Left ventricle myocardium inferior (tissue), 1 donor: ENCODE data around the gene RAF1. TPM values are rescaled to one million over a fixed set of nuclear protein-coding genes. Genes with fewer than 3 reads are reported as not detected.
A peak's percentile ranks its signal among the peaks of the same experiment; 100 is the strongest.

Source experiments
- DNase-seq: peaks from one replicate; pipeline ENCODE4 v3.0.0-alpha.2; 2020
- H3K27ac ChIP-seq: fragments of 200-600 bp; replicated peaks from 2 replicates; pipeline ENCODE4 v1.8.0; 2021
- H3K27me3 ChIP-seq: fragments of 200-600 bp; 2 replicates; pipeline ENCODE4 v1.8.0; 2021; ENCODE audit warnings: low read depth
- H3K36me3 ChIP-seq: fragments of 200-600 bp; 2 replicates; pipeline ENCODE4 v1.8.0; 2021
- H3K4me1 ChIP-seq: fragments of 200-600 bp; 2 replicates; pipeline ENCODE4 v1.8.0; 2021
- H3K4me3 ChIP-seq: fragments of 200-600 bp; 2 replicates; pipeline ENCODE4 v1.8.0; 2021; ENCODE audit warnings: mild to moderate bottlenecking, moderate library complexity
- H3K9me3 ChIP-seq: fragments of 200-600 bp; replicated peaks from 2 replicates; pipeline ENCODE4 v1.8.0; 2021
- CTCF ChIP-seq: fragments of 200-600 bp; IDR thresholded peaks from 2 replicates; pipeline ENCODE4 v1.8.0; 2021; ENCODE audit warnings: antibody characterized with exemption, mild to moderate bottlenecking, borderline replicate concordance
- intact Hi-C: fragments of 100-400 bp; cut with micrococcal nuclease; formaldehyde crosslinking; loops from one replicate; pipeline ENCODE4 v1.11.0; 2022
- total RNA-seq: library from RNA; stranded (reverse); fragmentation: NEBNext Ultra II Directional; extraction: Animal tissue kit (Norgen Biotek cat#: 25700); gene quantifications from one replicate; pipeline ENCODE4 v1.2.1, GENCODE V29; 2021
- donor health status: DM: no; HTN: yes; CAD: no; lungs with severe emphysema.

Gene RAF1
- total RNA-seq, 1 donor from 2014 or later = 137 TPM

GRCh38 chr3:12591997-12592715 lies 71.8 kb downstream of the RAF1 start:
- no peaks in the 10 kb centered on the region for H3K9me3 ChIP-seq
- intact Hi-C loops = no loop called here
- H3K4me3 ChIP-seq = no peak overlapping the region
- H3K4me1 ChIP-seq = peaks cover 80% of the 10 kb centered on the region
- no peak for TF ChIP-seq CTCF
- H3K27ac ChIP-seq = peak overlapping the region; percentile 79
- no peaks in the 10 kb centered on the region for H3K27me3 ChIP-seq
- peaks cover 88% of the 10 kb centered on the region for H3K36me3 ChIP-seq
- no peak for DNase-seq

- Histone ChIP-seq H3K27me3 (no peaks in the 10 kb centered on the region), H3K4me3 (no peak overlapping the region), H3K4me1 (peaks cover 85% of the 10 kb centered on the region), H3K9me3 (no peaks in the 10 kb centered on the region), H3K27ac (peak overlapping the region; percentile 79), H3K36me3 (peaks cover 85% of the 10 kb centered on the region)
- no peak for TF ChIP-seq CTCF
- DNase-seq = no peak
- intact Hi-C loops = no loop called here
These were observed 72.5 kb downstream of the RAF1 start for GRCh38 chr3:12591456-12591855.

GRCh38 chr3:12590096-12590495 lies 73.8 kb downstream of the RAF1 start:
- Histone ChIP-seq H3K4me3 (no peak overlapping the region), H3K4me1 (peaks cover 79% of the 10 kb centered on the region), H3K36me3 (peaks cover 85% of the 10 kb centered on the region), H3K27ac (peak overlapping the region; percentile 61), H3K27me3 (no peaks in the 10 kb centered on the region), H3K9me3 (no peaks in the 10 kb centered on the region)
- intact Hi-C loops = no loop called here
- TF ChIP-seq CTCF = no peak
- no peak for DNase-seq

DNA sequence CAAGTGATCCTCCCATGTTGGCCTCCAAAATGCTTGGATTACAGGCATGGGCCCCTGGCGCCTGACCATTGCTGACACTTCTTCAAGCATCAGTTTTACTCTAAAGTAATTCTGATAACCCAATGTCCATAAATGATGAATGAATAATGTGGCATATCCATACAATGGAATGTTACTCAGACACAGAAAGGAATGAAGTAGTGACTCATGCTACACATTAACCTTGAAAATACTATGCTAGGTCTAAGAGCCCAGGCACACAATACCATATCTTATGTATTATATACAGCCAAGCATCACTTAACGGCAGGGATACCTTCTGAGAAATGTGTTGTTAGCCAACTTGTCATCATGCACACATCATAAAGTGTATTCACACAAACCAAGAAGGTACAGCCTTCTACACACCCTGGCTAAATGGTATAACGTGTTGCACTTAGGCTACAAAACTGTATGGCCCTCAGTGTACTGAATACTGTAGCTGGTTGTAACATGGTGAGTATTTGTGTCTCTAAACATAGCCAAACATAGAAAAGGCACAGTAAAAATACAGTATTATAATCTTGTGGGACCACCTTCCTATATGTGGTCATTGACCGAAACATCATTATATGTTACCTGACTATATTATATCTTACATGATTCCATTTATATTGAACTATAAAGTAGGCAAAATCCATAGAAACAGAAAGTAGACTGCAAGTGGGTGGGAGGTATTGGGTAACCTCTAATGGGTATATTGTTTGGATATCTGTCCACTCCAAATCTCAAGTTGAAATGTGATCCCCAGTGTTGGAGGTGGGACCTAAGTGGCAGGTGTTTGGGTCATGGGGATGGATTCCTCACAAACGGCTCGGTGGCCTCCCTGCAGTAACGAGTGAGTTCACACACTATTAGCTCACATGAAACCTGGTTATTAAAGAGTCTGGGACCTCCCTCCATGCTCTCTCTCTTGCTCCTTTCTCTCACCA lies 75.6 kb downstream of the RAF1 start:
- Histone ChIP-seq H3K36me3 (peaks cover 86% of the 10 kb centered on the region), H3K4me3 (no peak overlapping the region), H3K27ac (peak overlapping the region; percentile 61), H3K9me3 (no peaks in the 10 kb centered on the region), H3K4me1 (peaks cover 61% of the 10 kb centered on the region), H3K27me3 (no peaks in the 10 kb centered on the region)
- intact Hi-C loops = no loop called here
- no peak for TF ChIP-seq CTCF
- DNase-seq = no peak

- Histone ChIP-seq H3K27ac (peak overlapping the region; percentile 61), H3K4me1 (peaks cover 53% of the 10 kb centered on the region), H3K9me3 (no peaks in the 10 kb centered on the region), H3K36me3 (peaks cover 92% of the 10 kb centered on the region), H3K27me3 (no peaks in the 10 kb centered on the region), H3K4me3 (no peak overlapping the region)
- intact Hi-C loops = no loop called here
- no peak for DNase-seq
- TF ChIP-seq CTCF = no peak
These were observed 77.5 kb downstream of the RAF1 start for GRCh38 chr3:12586403-12586802.
